Fibroblast of skin of right quadriceps (primary cell): ENCODE results near the gene CREBBP.

Source experiments
- DNase-seq: peaks from one replicate; pipeline ENCODE4 v3.0.0-alpha.2; 2013

CREBBP gene

DNA sequence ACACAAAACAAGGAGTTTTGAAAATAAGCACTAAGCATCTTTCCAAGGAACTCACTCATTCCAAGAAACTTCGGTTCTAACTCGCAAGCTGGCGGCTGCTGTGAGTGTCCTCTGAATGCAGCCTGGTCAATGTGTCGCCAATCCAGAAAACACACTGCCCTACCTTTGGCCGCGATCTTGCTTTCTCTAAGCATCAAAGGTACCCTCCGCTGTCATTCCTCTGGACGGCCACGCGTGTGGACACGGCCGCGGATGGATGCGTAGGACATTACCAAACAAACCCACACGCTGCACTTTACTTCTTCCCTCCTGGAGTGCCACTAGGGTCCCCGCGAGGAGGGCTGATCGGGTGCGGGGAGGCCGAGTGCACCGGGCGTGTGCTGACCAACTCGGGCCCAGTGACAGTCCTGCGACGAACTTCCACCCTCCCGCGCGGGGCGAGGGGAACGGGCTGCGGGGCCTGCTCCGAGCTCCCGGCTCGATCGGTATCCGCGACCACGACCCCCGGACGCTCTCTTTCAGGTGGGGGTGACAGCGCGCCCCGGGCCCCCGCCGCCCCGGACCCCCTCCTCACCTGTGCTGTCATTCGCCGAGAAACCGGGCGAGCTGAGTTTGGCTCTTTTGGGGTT, 1.1 kb downstream of the CREBBP start:
- DNase-seq, result no peak

DNA sequence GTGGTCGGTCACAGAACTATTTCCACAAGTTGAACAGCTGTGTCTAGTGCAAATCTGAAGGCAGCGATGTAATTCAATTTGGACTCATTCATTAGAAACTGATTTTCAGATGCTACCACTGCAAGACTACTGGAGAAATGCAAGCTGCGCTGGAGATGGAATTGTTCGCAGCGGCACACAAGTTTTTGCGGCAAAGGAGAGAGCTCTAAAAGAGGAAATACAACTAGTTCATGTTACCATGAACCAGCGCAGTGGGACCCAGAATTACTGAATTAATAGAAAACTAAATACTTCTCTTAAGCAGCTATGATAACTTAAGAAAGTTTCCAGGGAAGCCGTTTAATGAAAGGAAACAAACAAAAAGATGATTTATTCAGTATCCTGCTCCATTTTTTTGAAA, 1.9 kb downstream of the CREBBP start:
- peak; percentile 21 for DNase-seq

DNA sequence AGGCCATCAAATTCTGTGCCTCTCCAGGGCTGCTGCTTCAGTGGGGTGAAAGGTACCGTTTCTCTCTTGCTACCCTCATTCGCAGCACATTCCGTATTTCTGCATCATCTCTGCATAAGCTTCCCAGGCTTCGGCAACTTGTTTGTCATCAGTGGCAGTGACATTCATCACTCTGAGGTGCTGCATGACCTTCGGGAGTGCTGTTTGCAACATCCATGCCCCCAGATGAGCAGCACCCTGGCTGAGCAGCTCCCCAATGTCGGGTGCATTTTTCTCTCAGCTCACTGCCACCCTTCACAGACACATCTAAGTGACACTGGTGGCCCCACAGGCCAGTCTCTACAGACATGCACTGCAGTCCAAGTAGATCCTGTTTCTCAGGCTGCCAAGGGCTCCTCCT, 3.8 kb downstream of the CREBBP start:
- DNase-seq, result peak; percentile 49

DNA sequence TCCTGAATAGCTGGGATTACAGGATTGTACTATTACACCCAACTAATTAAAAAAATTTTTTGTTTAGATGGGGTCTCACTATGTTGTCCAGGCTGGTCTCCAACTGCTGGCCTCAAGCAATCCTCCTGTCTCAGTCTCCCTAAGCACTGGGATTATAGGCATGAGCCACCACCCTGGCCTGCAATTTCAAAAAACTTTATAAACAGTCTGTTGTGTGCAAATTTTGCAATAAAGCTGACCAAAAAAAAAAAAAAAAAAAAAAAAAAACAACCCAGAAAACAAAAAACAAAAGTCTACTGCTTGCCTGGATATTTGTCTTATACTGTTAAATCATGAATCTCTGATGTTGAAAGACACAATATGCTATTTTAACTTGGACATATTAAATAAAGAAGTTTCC, 4.4 kb downstream of the CREBBP start:
- DNase-seq, result no peak

DNA sequence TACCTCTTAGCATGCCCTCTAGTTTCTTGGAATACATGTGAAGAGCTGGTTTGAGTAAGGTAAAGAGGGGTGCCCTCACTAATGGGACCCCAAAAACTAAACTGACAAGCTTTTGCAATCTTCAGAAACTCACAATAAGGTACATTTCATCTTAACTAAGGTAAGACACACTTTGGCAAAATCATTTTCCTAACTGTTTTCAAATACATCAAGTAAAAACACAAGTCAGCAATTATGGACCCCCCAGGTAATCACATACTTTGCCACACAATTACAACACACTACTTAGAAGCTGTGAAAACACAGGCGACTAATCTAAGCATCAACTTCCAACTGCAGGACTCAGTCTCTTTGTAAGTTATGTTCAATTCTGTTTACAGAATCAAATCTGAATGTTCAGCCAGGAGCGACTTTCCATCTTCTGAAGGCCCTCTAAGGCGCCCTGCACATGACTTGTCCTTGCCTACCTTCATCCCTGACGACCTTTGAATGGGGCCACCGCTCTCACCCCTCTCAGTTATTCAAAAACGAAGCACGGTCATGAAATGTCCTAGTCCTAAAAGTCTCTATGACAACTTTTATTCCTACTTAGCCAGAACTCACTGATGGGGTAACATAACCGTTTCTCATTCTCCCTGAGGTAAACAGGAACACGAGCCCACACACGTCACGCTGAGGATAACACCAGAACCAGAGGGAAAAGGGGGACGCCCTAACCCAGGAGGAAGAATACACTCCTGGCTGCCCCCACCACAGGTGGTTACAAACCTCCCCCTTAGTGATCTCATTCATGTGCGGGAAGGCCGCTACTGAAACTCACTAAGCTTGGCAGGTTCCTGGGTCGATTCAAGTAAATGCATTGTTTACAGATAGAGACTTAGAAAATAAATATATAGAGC, 5.5 kb downstream of the CREBBP start:
- no peak for DNase-seq

DNA sequence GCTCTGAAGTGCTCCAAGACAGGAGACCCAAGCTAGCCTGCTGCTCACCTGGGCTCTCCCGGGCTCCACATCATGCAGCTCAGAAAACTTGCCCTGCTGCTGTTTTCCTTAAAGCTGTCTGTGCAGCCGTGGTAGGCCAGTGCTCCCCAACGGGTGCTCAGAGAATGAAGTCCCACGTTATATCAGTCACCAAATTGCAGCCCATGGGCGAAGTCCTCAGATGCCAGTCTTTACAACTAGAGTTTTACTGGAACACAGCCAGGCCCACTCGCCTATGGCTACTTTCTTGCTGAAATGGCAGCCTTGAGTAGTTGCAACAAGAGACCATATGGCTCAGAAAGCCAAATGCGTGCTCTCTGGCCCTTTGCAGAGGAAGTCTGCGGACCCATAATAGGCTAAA, 6.3 kb downstream of the CREBBP start:
- no peak for DNase-seq

DNA sequence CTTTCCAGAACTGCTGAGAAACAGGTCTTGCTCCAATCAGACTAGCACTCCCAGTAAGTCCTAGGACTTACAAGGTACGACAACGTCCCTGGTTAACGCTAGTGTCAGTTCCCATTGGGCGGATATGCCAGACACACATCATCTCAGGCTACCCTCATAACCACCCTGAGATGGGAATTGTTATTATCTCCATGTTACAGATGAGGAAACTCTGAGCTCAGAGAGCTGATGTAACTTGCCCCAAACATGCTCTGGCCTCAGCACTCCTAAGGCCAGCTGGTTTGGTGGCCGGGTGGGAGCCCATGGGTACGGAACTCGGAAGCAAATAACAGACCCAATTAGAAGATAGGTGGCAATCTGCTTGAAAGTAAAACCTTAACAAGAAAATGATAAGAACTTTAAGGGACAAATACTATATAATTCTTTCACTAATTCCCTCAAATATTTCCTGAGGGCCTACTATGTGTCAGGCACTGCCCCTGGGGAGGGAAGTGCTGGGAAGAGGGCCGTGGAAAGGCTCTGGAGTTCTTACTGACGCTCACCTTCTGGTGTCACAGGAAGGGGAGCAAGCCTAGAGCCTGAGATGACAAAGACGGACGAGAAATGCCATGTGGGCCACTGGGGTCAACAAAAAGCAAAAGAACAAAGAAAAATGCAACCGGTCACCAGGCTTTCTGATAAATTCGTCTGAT, 6.9 kb downstream of the CREBBP start:
- DNase-seq, result no peak

DNA sequence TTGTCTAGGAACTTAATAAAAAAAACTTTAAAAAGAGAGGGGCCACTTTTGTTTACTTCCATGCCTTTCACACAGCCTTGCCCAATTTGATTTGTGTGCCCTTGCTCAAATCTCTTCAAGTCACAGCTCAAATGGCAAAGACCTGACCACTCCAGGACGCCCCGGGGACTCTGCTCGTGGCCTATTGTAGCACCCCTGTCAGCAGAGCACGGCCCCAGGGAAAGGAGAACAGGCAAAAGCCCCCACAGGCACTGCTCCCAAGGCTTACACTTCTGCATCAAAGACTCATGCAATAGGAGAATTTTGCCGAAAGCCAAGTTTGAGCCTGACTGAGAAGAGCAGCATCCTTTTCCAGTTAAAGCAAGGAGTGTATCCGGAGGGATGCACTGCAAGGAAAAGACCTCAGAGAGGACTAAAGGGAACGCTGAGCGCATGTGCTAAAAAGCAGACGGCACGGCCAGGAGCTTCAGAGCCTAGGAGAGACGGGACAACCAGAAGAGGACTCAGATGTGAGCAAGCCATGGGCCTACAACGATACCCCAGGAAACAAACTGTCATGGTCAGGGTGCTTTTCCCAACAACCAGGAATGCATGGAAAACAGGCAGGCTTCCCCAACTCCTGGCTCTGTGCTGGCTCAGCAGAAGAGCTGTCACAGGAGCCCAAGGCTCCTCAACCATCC, 8.2 kb downstream of the CREBBP start:
- no peak for DNase-seq

DNA sequence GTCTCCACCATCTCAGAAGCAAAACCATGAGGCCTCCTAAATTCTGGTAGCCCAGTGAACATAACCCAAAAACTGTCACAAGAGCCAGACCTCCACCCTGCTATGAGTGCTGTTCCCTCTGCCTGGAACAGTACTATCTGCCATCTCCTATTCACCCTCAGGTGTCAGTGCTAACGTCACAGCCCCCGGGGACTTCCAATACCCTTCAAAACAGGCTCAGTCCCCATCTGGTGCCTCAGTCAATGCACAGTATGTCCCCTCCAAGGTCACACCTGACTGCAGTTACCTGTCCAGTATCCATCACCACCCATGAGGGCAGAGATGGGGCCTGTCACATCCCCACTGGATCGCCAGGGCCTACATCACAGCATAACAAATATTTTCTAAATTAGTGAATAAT, 11.5 kb downstream of the CREBBP start:
- DNase-seq, result no peak

DNA sequence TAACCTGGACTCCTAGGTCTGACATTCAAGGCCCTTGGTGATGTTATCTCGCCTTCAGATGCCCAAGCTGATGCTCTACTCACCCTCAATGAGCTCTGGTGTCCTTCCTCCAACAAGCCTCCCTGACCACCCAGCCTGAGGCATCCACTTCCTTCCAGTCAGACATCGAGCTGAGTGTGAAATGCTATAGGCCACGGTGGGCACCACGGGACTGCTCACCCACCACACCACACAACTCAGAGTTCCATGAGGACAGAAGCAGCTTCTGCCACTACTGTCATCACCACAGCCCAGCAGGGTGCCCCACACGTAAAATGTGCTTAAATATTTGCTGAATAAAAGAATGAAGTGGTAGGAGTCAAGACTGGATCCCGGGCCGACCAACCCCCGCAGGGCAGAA, 12.0 kb downstream of the CREBBP start:
- no peak for DNase-seq

DNA sequence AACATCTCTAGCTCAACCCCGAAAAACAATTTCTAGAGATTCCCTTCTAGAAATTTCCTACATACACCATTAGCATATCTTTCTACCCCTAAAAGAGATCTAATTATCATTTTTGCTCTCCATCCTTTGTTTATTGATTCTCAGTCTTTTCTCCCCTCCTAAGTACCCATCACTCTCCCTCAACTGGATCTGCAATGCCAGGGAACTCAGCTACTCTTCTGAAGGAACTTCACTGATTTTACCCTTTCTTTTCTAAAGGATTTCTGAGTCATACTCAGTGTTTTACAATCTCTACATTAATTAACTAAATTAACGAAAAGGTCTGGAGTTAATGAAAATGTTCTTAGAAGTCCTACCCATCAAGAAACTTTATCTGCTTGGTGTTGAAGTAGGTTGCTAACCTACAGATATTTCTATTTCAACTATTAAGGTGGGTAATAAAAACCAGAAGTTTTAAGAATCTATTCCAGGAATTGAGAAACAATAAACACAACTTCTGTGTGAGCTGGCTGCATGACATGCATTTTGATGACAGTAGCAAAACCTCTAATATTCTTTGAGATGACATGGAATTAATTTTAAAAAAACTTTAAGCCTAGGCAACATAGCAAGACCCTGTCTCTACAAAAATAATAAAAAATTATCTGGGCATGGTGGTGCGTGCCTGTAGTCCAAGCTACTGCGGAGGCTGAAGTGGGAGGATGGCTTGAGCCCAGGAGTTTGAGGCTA, 13.6 kb downstream of the CREBBP start:
- peak; percentile 25 for DNase-seq

DNA sequence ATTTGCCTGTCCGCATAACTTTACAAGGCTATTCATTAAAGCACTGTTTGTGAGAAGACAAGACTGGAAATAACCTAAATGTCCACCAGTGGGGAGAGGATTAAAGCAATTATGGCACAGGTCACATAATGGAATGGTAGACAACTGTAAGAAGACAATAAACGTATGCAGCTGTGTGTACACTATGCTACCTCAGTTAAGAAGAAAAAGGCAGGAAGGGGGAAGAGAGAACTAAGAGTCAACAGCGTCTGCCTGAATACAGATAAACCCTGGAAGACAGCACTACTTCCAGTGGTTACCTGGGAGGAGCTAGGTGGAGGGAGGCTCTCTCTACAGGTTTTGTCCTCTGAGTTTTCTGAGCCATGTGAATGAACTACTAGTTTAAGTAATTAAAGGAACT, 15.3 kb downstream of the CREBBP start:
- no peak for DNase-seq

DNA sequence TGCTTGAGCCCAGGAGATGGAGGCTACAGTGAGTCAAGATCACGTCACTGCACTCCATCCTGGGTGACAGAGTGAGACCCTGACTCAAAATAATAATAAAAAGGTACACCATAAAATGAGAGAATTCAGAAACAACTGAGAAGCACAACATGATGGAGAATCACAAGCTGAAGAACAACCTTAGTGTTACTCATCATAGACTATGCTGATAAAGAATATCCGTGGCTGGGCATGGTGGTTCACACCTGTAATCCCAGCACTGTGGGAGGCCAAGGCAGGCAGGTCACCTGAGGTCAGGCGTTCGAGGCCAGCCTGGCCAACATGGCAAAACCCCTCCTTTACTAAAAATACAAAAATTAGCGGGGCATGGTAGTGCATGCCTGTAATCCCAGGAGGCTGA, 16.0 kb downstream of the CREBBP start:
- no peak for DNase-seq

DNA sequence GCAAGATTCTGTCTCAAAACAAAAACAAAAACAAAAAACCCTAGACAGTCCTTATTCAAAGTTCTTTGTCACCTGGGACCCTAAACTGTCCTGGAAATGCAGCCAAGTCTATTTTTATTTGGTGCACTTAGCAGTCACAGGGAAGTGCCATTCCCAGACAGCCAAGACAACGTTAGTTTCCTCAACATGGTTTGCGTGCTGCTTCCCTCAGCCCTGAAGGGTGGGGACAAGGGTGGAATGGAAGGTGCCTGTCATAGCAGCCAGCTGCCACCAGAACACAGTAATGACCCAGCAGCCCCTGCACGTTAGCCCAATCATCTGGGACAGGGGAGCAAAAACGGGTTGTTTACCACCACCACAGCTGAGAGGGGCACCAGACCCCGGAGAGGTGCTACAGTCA, 16.9 kb downstream of the CREBBP start:
- DNase-seq, result no peak

DNA sequence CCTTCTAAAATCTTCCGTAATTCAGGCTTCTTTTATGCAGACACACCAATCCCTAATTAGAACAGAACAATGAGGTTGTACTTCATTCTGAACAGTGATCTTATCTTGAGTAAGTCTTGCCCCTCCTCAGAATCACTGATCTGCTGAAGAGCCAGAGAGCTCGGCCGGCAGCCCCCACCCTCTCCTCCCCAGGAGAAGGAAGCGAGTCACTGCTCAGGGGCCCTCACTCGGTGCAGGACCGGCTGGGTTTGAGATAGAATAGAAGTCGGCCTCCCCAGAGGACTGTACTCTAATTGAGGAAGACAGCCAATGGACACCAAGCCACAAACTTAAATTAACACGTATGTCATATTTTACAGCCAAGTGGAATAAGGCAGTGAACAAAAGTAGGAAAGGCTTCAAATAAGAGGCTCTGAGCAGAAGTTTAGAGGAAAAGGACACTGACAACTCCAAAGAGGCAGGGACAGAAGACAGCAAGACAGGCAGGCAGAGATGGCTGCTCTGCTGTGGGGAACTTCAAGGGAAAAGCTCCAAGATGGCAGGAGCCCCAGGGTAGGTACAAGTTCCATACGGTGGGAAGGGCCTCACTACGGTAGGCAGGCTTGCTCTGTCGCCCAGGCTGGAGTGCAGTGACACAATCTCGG, 18.6 kb downstream of the CREBBP start:
- DNase-seq, result peak; percentile 73

DNA sequence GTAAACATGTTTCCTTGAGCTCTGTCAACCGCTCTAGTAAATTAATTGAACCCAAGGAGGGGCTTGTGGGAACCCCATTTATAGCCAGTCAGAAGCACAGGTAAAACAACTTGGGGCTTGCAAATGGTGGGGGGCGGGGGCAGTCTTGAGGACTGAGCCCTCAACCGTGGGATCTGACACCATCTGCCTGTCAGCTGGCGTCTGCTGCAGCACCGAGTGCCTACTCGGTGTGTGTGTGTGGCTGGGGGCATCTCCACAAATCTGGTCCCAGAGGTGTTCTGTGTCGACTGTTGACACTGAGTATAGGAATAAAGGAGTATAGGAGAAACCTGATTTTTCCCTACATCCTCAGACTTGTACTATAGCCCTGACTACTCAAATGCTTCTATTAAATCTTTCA, 20.6 kb downstream of the CREBBP start:
- no peak for DNase-seq

DNA sequence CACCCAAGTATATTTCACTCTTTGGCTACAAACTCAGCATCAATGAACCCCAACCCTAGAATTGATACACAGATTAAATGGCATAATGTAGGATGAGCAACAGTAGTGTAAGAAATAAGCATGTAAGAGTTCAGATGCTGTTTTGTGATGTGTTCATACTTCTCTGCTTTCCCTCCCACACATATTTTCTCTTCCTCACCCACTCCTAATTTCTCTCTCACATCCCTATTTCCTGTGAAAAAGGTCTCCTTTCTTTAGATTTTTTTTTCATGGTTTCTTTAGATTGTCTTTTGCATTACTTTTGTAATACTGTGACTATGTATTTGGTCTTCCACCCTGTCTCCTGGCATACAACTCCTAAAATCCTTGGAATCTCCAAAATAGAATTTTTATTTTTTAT, 21.7 kb downstream of the CREBBP start:
- no peak for DNase-seq

DNA sequence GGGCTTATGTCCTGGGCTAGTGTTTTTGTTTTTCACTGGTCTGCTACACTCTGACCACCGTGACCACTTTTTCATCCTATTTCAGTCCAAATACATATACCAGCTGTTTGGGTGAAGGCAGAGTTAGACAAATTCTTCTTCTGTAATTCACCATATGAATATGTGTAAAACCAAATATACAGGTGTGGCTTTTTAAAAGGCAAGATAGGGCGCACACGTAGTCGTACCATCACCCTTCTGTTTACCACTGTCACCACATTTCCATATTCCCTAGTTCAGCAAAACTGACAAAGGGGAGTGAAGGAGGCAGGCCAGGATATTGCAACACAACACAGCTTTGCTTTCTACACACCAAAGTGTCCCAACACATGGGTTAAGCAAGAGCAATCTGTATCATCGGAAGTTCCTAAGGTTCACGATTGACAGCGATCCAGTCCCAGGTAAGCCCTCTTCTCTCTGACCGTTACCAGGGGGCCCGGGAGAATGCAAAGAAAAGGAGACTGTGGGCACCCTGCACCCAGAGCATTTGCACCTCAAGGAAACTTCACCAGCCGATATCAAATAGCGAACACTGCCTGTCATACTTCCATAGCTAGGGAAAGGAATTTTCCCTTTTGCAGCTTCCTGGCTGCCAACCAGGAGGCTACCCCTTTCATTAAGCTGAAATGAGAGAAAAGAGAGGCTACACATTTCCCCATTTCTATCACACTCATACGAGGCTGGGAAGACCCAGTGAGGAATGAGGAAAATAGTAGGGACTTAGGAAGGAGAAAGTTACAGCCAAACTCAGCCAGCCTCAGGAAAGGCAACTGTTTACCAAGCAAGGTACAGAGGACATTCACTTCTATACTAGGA, 23.1 kb downstream of the CREBBP start:
- DNase-seq, result peak; percentile 37

DNA sequence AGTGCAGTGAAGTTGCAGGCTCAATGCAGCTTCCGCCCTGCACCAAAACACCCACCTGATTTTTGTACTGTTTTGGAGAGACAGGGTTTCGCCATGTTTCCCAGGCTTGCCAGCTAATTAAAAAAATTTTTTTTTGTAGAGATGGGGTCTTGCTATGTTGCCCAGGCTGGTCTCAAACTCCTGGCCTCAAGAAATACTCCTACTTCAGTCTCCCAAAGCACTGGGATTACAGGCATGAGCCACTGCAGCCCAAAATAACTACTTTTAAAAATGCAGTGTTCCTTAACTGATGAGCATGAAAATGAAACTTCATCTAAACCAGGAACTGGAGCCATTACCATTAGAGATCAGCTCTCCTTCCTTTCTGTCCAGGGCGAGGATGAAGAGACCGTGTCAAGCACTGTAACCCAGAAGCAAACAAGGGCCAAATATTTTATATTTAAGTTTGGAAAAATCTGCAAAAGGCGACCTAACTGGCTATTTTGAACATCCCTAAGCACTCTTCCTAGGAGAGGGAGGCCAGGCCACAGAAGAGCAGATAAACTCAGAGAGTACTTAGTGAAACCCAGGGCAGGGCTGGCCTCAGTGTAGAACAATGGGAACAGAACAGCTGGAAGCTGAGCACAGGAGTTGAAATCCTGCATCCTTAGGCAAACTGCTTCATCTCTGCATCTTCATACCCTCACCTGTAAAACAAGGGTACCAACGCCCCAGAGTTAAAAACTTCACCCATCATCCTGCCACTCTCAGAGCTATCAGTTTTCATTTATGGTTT, 24.0 kb downstream of the CREBBP start:
- no peak for DNase-seq
